GM18499 (cell line): ENCODE results near the gene TNS1.

Source experiments
- ATAC-seq: cut with Tn5 transposase; IDR thresholded peaks from one replicate; pipeline ENCODE4 v1.9.1; 2021; ENCODE audit warnings: moderate number of reproducible peaks; ENCODE audit not compliant: insufficient read depth, unreplicated experiment

The TNS1 gene

GRCh38 chr2:217861334-217861877 lies 141.4 kb downstream of the TNS1 start:
- ATAC-seq = no peak

GRCh38 chr2:217859926-217860325 lies 142.9 kb downstream of the TNS1 start:
- no peak for ATAC-seq

- ATAC-seq = no peak
Measured at GRCh38 chr2:217858519-217859491, 144.0 kb downstream of the TNS1 start.

- no peak for ATAC-seq
Measured at GRCh38 chr2:217857624-217858506, 144.9 kb downstream of the TNS1 start.

- ATAC-seq = no peak
Measured at GRCh38 chr2:217856871-217857270, 145.9 kb downstream of the TNS1 start.

- no peak for ATAC-seq
Measured at GRCh38 chr2:217856159-217856558, 146.6 kb downstream of the TNS1 start.

- ATAC-seq = no peak
Measured at GRCh38 chr2:217854684-217855420, 147.9 kb downstream of the TNS1 start.

- ATAC-seq = no peak
Measured at GRCh38 chr2:217853961-217854360, 148.8 kb downstream of the TNS1 start.

- ATAC-seq = no peak
Measured at GRCh38 chr2:217853301-217853881, 149.4 kb downstream of the TNS1 start.

GRCh38 chr2:217852555-217853211 lies 150.1 kb downstream of the TNS1 start:
- ATAC-seq = no peak

- no peak for ATAC-seq
Measured at GRCh38 chr2:217851191-217852020, 151.4 kb downstream of the TNS1 start.

GRCh38 chr2:217849154-217849975 lies 153.4 kb downstream of the TNS1 start:
- no peak for ATAC-seq

- ATAC-seq = no peak
Measured at GRCh38 chr2:217848351-217848957, 154.3 kb downstream of the TNS1 start.

- ATAC-seq = no peak
Measured at GRCh38 chr2:217847552-217848350, 155.0 kb downstream of the TNS1 start.

- no peak for ATAC-seq
Measured at GRCh38 chr2:217847115-217847514, 155.7 kb downstream of the TNS1 start.

- no peak for ATAC-seq
Measured at GRCh38 chr2:217846321-217846743, 156.5 kb downstream of the TNS1 start.
